GM12874 (cell line): ENCODE measurements around the gene ZGLP1.

ENCODE experiments used
- CTCF ChIP-seq: IDR thresholded peaks from 2 replicates; pipeline ENCODE4 v1.5.1; 2011; ENCODE audit warnings: low read depth, mild to moderate bottlenecking, control low read depth, low read length, moderate library complexity; ENCODE audit not compliant: insufficient read depth

ZGLP1 gene

GRCh38 chr19:10256551-10256950 lies 53.1 kb downstream of the ZGLP1 start:
- no peak for TF ChIP-seq CTCF

- TF ChIP-seq CTCF, result no peak
Observed at GRCh38 chr19:10255358-10255757, 54.3 kb downstream of the ZGLP1 start.
